Measurements from ENCODE around the gene FAM98B. TPM values are rescaled to one million over a fixed set of nuclear protein-coding genes. Genes with fewer than 3 reads are reported as not detected.

FAM98B gene
- total and polyA plus RNA-seq, 2 of the 8 experiments (the other 6 are each of a cell fraction or from before 2014, with no cell fraction given), result 5.9 to 48.4 TPM

DNA sequence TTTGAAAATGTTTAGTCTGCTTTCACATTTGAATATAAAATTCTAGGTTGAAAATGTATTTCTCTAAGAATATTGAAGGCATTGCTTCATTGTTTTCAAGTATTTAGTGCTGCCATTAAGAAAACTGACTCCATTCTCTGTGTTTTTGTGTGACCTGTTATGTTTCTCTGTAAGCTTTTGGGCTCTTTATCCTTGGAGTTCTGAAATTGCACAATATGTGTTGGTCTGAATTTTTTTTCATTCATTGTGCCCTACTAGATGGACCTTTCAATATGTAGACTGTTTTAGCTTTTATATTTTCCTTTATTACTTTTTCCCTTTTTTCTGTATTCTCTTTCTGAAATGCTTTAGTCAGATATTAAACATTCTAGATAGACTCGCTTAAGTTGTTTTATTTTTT, 22.2 kb downstream of the FAM98B start (continued):
- TF ChIP-seq, protein P1, sequence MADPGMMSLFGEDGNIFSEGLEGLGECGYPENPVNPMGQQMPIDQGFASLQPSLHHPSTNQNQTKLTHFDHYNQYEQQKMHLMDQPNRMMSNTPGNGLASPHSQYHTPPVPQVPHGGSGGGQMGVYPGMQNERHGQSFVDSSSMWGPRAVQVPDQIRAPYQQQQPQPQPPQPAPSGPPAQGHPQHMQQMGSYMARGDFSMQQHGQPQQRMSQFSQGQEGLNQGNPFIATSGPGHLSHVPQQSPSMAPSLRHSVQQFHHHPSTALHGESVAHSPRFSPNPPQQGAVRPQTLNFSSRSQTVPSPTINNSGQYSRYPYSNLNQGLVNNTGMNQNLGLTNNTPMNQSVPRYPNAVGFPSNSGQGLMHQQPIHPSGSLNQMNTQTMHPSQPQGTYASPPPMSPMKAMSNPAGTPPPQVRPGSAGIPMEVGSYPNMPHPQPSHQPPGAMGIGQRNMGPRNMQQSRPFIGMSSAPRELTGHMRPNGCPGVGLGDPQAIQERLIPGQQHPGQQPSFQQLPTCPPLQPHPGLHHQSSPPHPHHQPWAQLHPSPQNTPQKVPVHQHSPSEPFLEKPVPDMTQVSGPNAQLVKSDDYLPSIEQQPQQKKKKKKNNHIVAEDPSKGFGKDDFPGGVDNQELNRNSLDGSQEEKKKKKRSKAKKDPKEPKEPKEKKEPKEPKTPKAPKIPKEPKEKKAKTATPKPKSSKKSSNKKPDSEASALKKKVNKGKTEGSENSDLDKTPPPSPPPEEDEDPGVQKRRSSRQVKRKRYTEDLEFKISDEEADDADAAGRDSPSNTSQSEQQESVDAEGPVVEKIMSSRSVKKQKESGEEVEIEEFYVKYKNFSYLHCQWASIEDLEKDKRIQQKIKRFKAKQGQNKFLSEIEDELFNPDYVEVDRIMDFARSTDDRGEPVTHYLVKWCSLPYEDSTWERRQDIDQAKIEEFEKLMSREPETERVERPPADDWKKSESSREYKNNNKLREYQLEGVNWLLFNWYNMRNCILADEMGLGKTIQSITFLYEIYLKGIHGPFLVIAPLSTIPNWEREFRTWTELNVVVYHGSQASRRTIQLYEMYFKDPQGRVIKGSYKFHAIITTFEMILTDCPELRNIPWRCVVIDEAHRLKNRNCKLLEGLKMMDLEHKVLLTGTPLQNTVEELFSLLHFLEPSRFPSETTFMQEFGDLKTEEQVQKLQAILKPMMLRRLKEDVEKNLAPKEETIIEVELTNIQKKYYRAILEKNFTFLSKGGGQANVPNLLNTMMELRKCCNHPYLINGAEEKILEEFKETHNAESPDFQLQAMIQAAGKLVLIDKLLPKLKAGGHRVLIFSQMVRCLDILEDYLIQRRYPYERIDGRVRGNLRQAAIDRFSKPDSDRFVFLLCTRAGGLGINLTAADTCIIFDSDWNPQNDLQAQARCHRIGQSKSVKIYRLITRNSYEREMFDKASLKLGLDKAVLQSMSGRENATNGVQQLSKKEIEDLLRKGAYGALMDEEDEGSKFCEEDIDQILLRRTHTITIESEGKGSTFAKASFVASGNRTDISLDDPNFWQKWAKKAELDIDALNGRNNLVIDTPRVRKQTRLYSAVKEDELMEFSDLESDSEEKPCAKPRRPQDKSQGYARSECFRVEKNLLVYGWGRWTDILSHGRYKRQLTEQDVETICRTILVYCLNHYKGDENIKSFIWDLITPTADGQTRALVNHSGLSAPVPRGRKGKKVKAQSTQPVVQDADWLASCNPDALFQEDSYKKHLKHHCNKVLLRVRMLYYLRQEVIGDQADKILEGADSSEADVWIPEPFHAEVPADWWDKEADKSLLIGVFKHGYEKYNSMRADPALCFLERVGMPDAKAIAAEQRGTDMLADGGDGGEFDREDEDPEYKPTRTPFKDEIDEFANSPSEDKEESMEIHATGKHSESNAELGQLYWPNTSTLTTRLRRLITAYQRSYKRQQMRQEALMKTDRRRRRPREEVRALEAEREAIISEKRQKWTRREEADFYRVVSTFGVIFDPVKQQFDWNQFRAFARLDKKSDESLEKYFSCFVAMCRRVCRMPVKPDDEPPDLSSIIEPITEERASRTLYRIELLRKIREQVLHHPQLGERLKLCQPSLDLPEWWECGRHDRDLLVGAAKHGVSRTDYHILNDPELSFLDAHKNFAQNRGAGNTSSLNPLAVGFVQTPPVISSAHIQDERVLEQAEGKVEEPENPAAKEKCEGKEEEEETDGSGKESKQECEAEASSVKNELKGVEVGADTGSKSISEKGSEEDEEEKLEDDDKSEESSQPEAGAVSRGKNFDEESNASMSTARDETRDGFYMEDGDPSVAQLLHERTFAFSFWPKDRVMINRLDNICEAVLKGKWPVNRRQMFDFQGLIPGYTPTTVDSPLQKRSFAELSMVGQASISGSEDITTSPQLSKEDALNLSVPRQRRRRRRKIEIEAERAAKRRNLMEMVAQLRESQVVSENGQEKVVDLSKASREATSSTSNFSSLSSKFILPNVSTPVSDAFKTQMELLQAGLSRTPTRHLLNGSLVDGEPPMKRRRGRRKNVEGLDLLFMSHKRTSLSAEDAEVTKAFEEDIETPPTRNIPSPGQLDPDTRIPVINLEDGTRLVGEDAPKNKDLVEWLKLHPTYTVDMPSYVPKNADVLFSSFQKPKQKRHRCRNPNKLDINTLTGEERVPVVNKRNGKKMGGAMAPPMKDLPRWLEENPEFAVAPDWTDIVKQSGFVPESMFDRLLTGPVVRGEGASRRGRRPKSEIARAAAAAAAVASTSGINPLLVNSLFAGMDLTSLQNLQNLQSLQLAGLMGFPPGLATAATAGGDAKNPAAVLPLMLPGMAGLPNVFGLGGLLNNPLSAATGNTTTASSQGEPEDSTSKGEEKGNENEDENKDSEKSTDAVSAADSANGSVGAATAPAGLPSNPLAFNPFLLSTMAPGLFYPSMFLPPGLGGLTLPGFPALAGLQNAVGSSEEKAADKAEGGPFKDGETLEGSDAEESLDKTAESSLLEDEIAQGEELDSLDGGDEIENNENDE (IDR thresholded peaks at IDR 0.05; ENCODE audit: insufficient replicate concordance, low read length), result no peak
